GM19240 (cell line): ENCODE measurements around the gene PTK7.

ENCODE experiments used
- DNase-seq: peaks from one replicate; pipeline ENCODE4 v3.0.0; 2011; ENCODE audit warnings: low spot score; ENCODE audit not compliant: insufficient read length

Gene PTK7

GRCh38 chr6:43086022-43086658 lies 10.0 kb downstream of the PTK7 start:
- DNase-seq = no peak

GRCh38 chr6:43088654-43089056 lies 12.5 kb downstream of the PTK7 start:
- no peak for DNase-seq

GRCh38 chr6:43089467-43089866 lies 13.4 kb downstream of the PTK7 start:
- DNase-seq = no peak

- DNase-seq = no peak
These were observed 13.9 kb downstream of the PTK7 start for GRCh38 chr6:43089874-43090558.

- no peak for DNase-seq
These were observed 14.4 kb downstream of the PTK7 start for GRCh38 chr6:43090559-43090956.

- no peak for DNase-seq
These were observed 14.9 kb downstream of the PTK7 start for GRCh38 chr6:43091020-43091419.

- DNase-seq = no peak
These were observed 15.4 kb downstream of the PTK7 start for GRCh38 chr6:43091436-43091991.

- no peak for DNase-seq
These were observed 16.5 kb downstream of the PTK7 start for GRCh38 chr6:43092635-43093034.

GRCh38 chr6:43093436-43094289 lies 17.5 kb downstream of the PTK7 start:
- no peak for DNase-seq

- DNase-seq = no peak
These were observed 19.8 kb downstream of the PTK7 start for GRCh38 chr6:43095939-43096338.

- no peak for DNase-seq
These were observed 20.5 kb downstream of the PTK7 start for GRCh38 chr6:43096451-43097097.

GRCh38 chr6:43097098-43097489 lies 21.0 kb downstream of the PTK7 start:
- DNase-seq = no peak

GRCh38 chr6:43097502-43097901 lies 21.4 kb downstream of the PTK7 start:
- no peak for DNase-seq

- no peak for DNase-seq
These were observed 25.4 kb downstream of the PTK7 start for GRCh38 chr6:43101497-43101896.

GRCh38 chr6:43103253-43103876 lies 27.3 kb downstream of the PTK7 start:
- no peak for DNase-seq

- no peak for DNase-seq
These were observed 29.6 kb downstream of the PTK7 start for GRCh38 chr6:43105538-43106222.

- DNase-seq = no peak
These were observed 31.4 kb downstream of the PTK7 start for GRCh38 chr6:43107344-43108062.

GRCh38 chr6:43113431-43114260 lies 37.5 kb downstream of the PTK7 start:
- DNase-seq = no peak

- no peak for DNase-seq
These were observed 39.3 kb downstream of the PTK7 start for GRCh38 chr6:43115365-43115764.
